Measurements from ENCODE around the gene UBC. TPM values are rescaled to one million over a fixed set of nuclear protein-coding genes. Genes with fewer than 3 reads are reported as not detected.
"Not testable (repeated sequence)": the region's sequence is repeated elsewhere in the genome, so short reads cannot be mapped to it uniquely, and the experiment has no call there.

Gene UBC
- total RNA-seq, 1 donor from 2014 or later: 1,744 TPM

- no peak for DNase-seq (ENCODE audit: low read depth, low spot score)
Measured at GRCh38 chr12:124915239-124916236, 1.1 kb upstream of the UBC start.

DNA sequence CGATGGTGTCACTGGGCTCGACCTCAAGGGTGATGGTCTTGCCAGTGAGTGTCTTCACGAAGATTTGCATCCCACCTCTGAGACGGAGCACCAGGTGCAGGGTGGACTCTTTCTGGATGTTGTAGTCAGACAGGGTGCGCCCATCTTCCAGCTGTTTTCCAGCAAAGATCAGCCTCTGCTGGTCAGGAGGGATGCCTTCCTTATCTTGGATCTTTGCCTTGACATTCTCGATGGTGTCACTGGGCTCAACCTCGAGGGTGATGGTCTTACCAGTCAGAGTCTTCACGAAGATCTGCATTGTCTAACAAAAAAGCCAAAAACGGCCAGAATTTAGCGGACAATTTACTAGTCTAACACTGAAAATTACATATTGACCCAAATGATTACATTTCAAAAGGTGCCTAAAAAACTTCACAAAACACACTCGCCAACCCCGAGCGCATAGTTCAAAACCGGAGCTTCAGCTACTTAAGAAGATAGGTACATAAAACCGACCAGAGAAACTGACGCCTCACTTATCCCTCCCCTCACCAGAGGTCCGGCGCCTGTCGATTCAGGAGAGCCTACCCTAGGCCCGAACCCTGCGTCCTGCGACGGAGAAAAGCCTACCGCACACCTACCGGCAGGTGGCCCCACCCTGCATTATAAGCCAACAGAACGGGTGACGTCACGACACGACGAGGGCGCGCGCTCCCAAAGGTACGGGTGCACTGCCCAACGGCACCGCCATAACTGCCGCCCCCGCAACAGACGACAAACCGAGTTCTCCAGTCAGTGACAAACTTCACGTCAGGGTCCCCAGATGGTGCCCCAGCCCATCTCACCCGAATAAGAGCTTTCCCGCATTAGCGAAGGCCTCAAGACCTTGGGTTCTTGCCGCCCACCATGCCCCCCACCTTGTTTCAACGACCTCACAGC is 717 bp downstream of the UBC start:
- no peak for DNase-seq (ENCODE audit: low read depth, low spot score)

DNA sequence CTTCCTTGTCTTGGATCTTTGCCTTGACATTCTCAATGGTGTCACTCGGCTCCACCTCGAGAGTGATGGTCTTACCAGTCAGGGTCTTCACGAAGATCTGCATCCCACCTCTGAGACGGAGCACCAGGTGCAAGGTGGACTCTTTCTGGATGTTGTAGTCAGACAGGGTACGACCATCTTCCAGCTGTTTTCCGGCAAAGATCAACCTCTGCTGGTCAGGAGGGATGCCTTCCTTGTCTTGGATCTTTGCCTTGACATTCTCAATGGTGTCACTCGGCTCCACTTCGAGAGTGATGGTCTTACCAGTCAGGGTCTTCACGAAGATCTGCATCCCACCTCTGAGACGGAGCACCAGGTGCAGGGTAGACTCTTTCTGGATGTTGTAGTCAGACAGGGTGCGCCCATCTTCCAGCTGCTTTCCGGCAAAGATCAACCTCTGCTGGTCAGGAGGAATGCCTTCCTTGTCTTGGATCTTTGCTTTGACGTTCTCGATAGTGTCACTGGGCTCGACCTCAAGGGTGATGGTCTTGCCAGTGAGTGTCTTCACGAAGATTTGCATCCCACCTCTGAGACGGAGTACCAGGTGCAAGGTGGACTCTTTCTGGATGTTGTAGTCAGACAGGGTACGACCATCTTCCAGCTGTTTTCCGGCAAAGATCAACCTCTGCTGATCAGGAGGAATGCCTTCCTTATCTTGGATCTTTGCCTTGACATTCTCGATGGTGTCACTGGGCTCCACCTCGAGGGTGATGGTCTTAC is 1.7 kb downstream of the UBC start:
- DNase-seq (ENCODE audit: low read depth, low spot score): not testable (repeated sequence)

DNA sequence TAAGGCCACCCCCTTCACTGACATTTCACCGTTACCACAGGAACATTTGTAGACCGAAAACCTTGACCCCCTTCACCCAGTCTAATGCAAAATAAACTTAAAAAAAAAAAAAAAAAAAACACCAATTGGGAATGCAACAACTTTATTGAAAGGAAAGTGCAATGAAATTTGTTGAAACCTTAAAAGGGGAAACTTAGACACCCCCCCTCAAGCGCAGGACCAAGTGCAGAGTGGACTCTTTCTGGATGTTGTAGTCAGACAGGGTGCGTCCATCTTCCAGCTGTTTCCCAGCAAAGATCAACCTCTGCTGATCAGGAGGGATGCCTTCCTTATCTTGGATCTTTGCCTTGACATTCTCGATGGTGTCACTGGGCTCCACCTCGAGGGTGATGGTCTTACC is 2.9 kb downstream of the UBC start:
- not testable (repeated sequence) for DNase-seq (ENCODE audit: low read depth, low spot score)

DNA sequence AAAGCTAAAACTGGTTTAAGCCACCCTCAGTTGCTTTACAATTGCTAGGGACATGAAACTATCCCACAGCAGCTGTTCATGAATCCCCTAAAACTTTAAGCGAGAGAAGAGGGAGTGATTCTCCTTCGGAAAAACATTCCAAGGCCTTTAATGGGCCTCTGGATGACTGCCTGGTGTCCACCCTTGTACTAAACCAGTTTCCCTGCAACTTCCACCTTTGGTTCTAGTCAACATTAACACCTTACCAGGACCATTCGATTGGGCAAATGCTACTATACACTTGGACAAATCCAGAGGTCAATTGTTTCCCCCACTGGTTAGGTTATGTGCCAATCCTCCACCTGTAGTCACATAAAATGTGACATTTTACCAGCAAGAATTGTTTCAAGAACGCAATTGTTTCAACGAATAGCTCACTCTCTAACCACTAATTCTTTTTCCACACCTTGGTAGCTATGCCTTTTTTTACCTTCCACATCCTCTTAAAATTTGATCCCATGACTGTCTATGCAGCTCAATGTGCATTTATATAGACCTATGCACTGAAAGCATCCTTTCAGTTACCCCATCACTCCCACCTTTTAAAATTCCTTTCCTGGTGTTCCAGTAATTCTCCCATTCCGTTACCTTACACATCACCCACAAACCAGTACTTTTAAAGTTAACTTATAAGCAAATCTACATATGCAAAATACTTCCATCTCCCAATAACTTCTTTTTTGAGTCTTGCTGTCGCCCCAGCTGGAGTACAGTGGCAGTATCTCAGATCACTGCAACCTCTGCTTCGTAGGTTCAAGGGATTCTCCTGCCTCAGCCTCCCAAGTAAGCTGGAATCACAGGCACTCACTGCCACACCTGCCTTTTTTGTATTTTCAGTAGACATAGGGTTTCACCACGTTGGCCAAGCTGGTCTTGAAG is 3.6 kb downstream of the UBC start:
- no peak for DNase-seq (ENCODE audit: low read depth, low spot score)

DNA sequence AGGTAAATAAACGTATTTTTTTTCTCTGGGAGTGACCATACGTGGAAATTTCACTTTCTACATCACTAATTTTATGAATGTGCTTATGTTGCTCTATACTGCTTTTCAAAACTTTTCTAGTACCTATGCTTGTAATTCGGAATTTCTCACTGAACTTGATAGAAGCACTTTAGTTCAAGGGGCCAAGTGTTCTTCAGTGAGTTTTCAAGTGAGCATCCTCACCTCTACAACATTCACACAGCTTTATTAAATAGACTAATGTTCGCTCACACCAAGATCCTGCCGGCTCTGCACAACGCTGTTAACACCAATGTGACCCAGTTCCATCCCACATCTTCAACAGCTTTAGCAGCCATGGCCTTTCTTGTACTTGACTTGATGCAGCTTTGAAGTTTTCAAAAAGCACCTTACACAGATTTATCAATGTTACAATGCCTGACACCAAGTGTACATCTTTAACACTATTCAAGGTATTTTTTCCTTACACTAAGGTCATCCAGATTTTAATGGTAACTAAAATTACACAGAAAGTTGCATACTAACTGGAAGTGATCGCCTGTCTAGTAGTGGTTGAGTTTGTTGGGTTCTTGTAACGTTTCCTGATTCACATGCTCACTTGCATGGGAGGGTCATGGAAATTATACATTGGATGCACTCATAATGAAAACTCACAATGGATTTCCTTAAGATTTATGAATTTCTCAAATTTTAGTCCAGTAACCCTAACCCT is 4.5 kb downstream of the UBC start:
- DNase-seq (ENCODE audit: low read depth, low spot score): no peak

DNA sequence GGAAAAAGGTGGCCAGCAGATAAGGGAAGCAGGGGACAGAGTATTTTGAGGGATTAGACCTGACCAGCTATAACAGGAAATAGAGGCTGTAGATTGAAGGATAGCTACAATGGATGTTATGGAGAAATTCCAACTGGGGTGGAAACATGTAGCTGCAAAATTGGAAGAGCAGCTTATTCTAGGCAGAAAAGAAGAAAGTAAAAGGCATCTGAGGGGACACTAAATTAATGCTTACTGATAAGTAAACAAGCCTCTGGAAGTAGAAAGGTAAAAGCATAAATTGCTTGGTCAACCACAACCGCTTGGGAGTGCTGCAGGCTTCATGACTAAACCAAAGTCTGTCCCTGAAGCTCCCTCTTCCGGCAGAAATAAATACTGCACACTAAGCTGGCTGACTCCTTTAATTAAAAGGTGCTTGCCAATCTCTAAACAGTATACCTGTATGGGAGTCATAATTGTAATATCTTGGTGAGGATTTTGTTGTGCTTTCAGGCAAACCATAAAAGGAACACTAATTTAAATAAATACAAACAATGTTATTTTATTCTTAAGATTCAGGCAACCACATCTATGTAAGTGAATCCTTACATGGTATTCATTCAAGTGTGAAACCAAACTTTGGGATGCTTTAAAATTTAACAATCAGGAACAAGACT is 7.7 kb downstream of the UBC start:
- DNase-seq (ENCODE audit: low read depth, low spot score): no peak

DNA sequence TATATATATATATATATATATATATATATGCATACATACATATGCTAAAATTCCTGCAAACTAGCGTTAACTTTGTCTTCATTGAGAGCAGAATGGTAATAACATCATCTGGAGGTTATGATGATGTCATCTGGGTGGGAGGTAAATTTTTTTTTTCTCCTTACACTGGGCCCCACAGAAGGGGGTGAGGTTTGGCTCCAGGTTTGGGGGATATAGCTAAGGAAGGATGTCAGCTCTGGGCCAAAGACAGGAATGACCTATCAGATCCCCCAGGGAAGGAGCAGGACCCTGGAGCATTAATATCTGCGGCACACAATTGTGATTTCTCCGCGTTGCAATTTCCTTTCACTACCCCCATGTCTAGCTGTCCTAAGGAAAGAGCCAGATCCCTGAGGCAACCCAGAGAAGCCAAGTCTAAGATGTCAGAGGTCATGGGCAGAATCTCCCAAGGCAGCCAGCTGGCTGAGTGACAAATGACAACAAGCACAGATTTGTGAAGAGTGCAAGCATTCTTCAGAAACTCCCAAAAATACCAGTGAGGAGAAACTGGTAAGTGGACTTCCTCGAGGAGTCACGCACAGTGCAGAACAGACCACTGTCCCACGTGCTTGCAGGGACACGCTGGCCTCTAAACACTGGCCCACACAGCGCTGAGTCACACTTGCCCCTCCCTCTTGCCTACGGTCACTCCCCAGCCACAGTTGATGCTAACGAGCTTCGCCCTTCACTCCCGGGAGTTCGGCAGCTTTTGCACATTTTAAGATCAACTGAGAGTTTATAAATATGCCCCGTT is 9.9 kb downstream of the UBC start:
- no peak for DNase-seq (ENCODE audit: low read depth, low spot score)

- DNase-seq (ENCODE audit: low read depth, low spot score): no peak
Measured at GRCh38 chr12:124902916-124903315, 11.5 kb downstream of the UBC start.

DNA sequence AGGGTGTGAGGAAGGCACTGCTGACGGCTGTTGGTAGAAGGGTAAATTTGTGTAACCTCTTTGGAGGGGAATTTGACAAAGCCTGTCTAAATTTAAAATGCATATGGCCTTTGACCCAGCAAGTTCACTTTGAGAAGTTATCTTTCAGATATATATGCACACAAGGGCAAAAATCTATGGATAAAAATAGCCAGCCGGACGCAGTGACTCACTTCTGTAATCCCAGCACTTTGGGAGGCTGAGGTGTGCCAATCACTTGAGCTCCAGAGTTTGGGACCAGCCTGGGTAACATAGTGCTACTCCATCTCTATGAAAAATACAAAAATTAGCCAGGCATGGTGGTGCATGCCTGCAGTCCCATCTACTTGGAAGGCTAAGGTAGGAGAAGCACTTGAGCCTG is 13.4 kb downstream of the UBC start:
- DNase-seq (ENCODE audit: low read depth, low spot score): no peak

DNA sequence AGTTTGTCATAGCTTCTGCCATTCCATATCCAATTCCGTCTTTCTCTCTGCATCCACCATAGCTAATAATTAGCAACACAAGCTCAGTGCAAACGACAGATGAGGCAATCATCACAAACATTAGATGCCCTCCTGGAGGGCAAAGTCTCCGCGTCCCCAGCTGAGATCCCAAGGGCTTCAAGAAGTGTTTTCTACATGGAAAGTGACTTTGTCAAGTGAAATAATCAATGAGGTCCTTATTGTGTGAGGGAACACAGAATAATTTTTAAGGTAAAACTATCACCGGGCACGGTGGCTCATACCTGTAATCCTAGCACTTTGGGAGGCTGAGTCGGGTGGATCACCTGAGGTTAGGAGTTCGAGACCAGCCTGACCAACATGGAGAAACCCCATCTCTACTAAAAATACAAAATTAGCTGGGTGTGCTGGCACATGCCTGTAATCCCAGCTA is 14.1 kb downstream of the UBC start:
- DNase-seq (ENCODE audit: low read depth, low spot score): not testable (repeated sequence)

GRCh38 chr12:124898923-124899294 is 15.5 kb downstream of the UBC start:
- DNase-seq (ENCODE audit: low read depth, low spot score): no peak

GRCh38 chr12:124898200-124898922 is 16.1 kb downstream of the UBC start:
- DNase-seq (ENCODE audit: low read depth, low spot score): no peak

- no peak for DNase-seq (ENCODE audit: low read depth, low spot score)
Measured at GRCh38 chr12:124896461-124896860, 18.0 kb downstream of the UBC start.

- DNase-seq (ENCODE audit: low read depth, low spot score): no peak
Measured at GRCh38 chr12:124893792-124894516, 20.5 kb downstream of the UBC start.

GRCh38 chr12:124888260-124888659 is 26.2 kb downstream of the UBC start:
- DNase-seq (ENCODE audit: low read depth, low spot score): no peak

DNA sequence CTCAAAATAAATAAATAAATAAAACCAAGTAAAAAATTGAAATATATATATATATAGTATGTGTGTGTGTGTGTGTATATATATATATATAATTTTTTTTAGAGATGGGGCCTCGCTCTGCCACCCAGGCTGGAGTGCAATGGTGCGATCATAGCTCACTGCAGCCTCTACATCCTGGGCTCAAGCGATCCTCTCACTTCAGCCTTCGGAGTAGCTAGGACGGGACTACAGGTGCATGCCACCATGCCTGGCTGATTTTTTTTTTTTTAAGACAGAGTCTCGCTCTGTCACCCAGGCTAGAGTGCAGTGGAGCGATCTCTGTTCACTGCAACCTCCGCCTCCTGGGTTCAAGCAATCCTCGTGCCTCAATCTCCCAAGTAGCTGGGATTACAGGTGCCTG is 26.7 kb downstream of the UBC start:
- DNase-seq (ENCODE audit: low read depth, low spot score): not testable (repeated sequence)

Measured in pulmonary artery endothelial cell (primary cell).